GM12878 (cell line): Measurements from ENCODE around the gene MMADHC. TPM values are rescaled to one million over a fixed set of nuclear protein-coding genes. Genes with fewer than 3 reads are reported as not detected.
"Not testable (repeated sequence)": the region's sequence is repeated elsewhere in the genome, so short reads cannot be mapped to it uniquely, and the experiment has no call there.

Source experiments
- ATAC-seq: fragments of 200-7000 bp; cut with Tn5 transposase; 3 replicates; pipeline ENCODE4 v1.9.1; 2020; ENCODE audit warnings: mild to moderate bottlenecking, moderate library complexity
- BruUV-seq: library from RNA; stranded (reverse); fragments of 400-500 nt; replicated peaks from 2 replicates; lab custom pipeline; 2021; lab: Mats Ljungman, UMichigan
- CTCF ChIA-PET: fragments of 300-600 bp; sonication (Branson Sonifier 250); formaldehyde crosslinking; extraction: SDS; loops from one replicate; lab custom pipeline; 2021; ENCODE audit warnings: inconsistent platforms; lab: Yijun Ruan, JAX
- POLR2A ChIA-PET: fragments of 350-600 bp; formaldehyde crosslinking; extraction: SDS; loops from one replicate; lab custom pipeline; 2021; ENCODE audit warnings: inconsistent platforms; lab: Charles Lee
- RAD21 ChIA-PET: fragments of 300-600 bp; sonication (Branson Sonifier 250); formaldehyde crosslinking; loops from one replicate; lab custom pipeline; 2023; ENCODE audit warnings: antibody characterized with exemption; ENCODE audit not compliant: unreplicated experiment; lab: Charles Lee
- SMC1A ChIA-PET: fragments of 300-600 bp; sonication (Branson Sonifier 250); formaldehyde crosslinking; loops from one replicate; lab custom pipeline; 2023; ENCODE audit not compliant: unreplicated experiment, uncharacterized antibody; lab: Charles Lee
- DNase-seq: peaks from one replicate; pipeline ENCODE4 v3.0.0-alpha.2; 2011; ENCODE audit warnings: low read depth, low spot score
- FAIRE-seq: peaks from 3 replicates; lab custom pipeline; 2011; peaks lifted over from hg19 to GRCh38; lab: Jason Lieb, UNC
- H2AFZ ChIP-seq: 2 replicates; pipeline ENCODE4 v1.6.0; 2011; ENCODE audit warnings: low read depth, low read length, control low read depth; ENCODE audit not compliant: control insufficient read depth
- H3K27ac ChIP-seq: 2 replicates; pipeline ENCODE4 v1.5.1; 2011; ENCODE audit warnings: control low read depth; ENCODE audit not compliant: control insufficient read depth, insufficient read depth
- H3K27me3 ChIP-seq, 2 experiments: replicated peaks in 1 of 2; 2 replicates each; pipeline versions ENCODE4 v1.6.0 to v1.6.1; 2011; ENCODE audit warnings: low read length in 1 of 2; ENCODE audit not compliant: control insufficient read depth in 2 of 2, insufficient read depth in 2 of 2
- H3K36me3 ChIP-seq, 2 experiments: 2 replicates each; pipeline ENCODE4 v1.5.1; 2011; ENCODE audit warnings: low read length in 1 of 2; ENCODE audit not compliant: control insufficient read depth in 2 of 2, insufficient read depth in 2 of 2
- H3K4me1 ChIP-seq: 2 replicates; pipeline ENCODE4 v1.6.1; 2011; ENCODE audit warnings: mild to moderate bottlenecking, low read length, moderate library complexity, mixed read lengths; ENCODE audit not compliant: control insufficient read depth, insufficient read depth
- H3K4me2 ChIP-seq: 2 replicates; pipeline ENCODE4 v1.6.0; 2011; ENCODE audit warnings: control low read depth; ENCODE audit not compliant: control insufficient read depth, insufficient read depth
- H3K4me3 ChIP-seq: fragments of 200-600 bp; sonication (generic); 2 replicates; pipeline ENCODE4 v1.5.1; 2016
- H3K79me2 ChIP-seq: 2 replicates; pipeline ENCODE4 v1.6.0; 2011; ENCODE audit warnings: low read length; ENCODE audit not compliant: control insufficient read depth, insufficient read depth
- H3K9ac ChIP-seq: 2 replicates; pipeline ENCODE4 v1.8.0; 2011; ENCODE audit warnings: low read length, control low read depth, mixed read lengths; ENCODE audit not compliant: control insufficient read depth, insufficient read depth
- H3K9me3 ChIP-seq: replicated peaks from 3 replicates; pipeline ENCODE4 v1.5.1; 2011; ENCODE audit warnings: mild to moderate bottlenecking, low read length; ENCODE audit not compliant: control insufficient read depth, insufficient read depth
- H4K20me1 ChIP-seq: 2 replicates; pipeline ENCODE4 v1.6.0; 2011; ENCODE audit not compliant: control insufficient read depth, insufficient read depth
- BMI1 ChIP-seq: fragments of 450-650 bp; IDR thresholded peaks from 2 replicates; pipeline ENCODE4 v1.6.1; 2016; ENCODE audit warnings: mild to moderate bottlenecking, moderate library complexity, borderline replicate concordance
- CBFB ChIP-seq: IDR thresholded peaks from 2 replicates; pipeline ENCODE4 v1.6.1; 2016; ENCODE audit warnings: antibody characterized with exemption, low read depth
- CTCF ChIP-seq, 3 experiments: IDR thresholded peaks in 2 of 3; conservative IDR thresholded peaks in 1 of 3; 2 replicates each; pipeline ENCODE4 v1.5.1; 2011; ENCODE audit warnings: low read depth in 3 of 3, low read length in 3 of 3, mild to moderate bottlenecking in 3 of 3, control low read depth in 2 of 3, moderate library complexity in 2 of 3, inconsistent platforms in 1 of 3, mixed read lengths in 1 of 3; ENCODE audit not compliant: control insufficient read depth in 2 of 3, insufficient read depth in 1 of 3; ENCODE audit errors: extremely low read depth in 1 of 3
- E2F8 ChIP-seq: fragments of 450-650 bp; IDR thresholded peaks from 2 replicates; pipeline ENCODE4 v1.6.1; 2018; ENCODE audit warnings: mild to moderate bottlenecking, low read depth, moderate library complexity; ENCODE audit not compliant: partially characterized antibody
- GABPA ChIP-seq: IDR thresholded peaks from 2 replicates; pipeline ENCODE4 v1.6.1; 2014; ENCODE audit warnings: antibody characterized with exemption, low read depth, mild to moderate bottlenecking, inconsistent platforms
- IRF4 ChIP-seq: IDR thresholded peaks from 2 replicates; pipeline ENCODE4 v1.6.1; 2011; ENCODE audit warnings: low read depth, low read length
- MAX ChIP-seq: IDR thresholded peaks from 2 replicates; pipeline ENCODE4 v1.6.1; 2012; ENCODE audit warnings: low read depth, low read length, improper control_type of control experiment
- PML ChIP-seq: IDR thresholded peaks from 2 replicates; pipeline ENCODE4 v1.6.1; 2012; ENCODE audit warnings: low read length, inconsistent platforms
- RAD51 ChIP-seq: fragments of 450-650 bp; IDR thresholded peaks from 2 replicates; pipeline ENCODE4 v1.6.1; 2016; ENCODE audit warnings: moderate library complexity, mild to moderate bottlenecking, inconsistent platforms
- RFX5 ChIP-seq: IDR thresholded peaks from 2 replicates; pipeline ENCODE4 v1.6.1; 2011; ENCODE audit warnings: low read depth, low read length, improper control_type of control experiment
- SPI1 ChIP-seq: IDR thresholded peaks from 2 replicates; pipeline ENCODE4 v1.6.1; 2011; ENCODE audit warnings: low read depth, mild to moderate bottlenecking, low read length, moderate library complexity, borderline replicate concordance; ENCODE audit not compliant: insufficient read depth
- ZBED1 ChIP-seq: IDR thresholded peaks from 2 replicates; pipeline ENCODE4 v1.6.1; 2016; ENCODE audit warnings: borderline replicate concordance
- ZNF384 ChIP-seq: IDR thresholded peaks from 2 replicates; pipeline ENCODE4 v1.6.1; 2012; ENCODE audit warnings: low read depth, mild to moderate bottlenecking, low read length, improper control_type of control experiment, borderline replicate concordance
- ZZZ3 ChIP-seq: IDR thresholded peaks from 2 replicates; pipeline ENCODE4 v1.6.1; 2011; ENCODE audit warnings: low read depth; ENCODE audit not compliant: control insufficient read depth, insufficient read length
- WGBS: methylation state at CpG from one replicate; pipeline ENCODE4 v1.1.6; 2016; ENCODE audit warnings: low lambda C conversion rate; ENCODE audit not compliant: insufficient replicate concordance, insufficient coverage; ENCODE audit errors: missing lambda C conversion rate; 5-methylcytosine and 5-hydroxymethylcytosine counted together
- in situ Hi-C: fragments of 300-500 bp; cut with MboI; formaldehyde crosslinking; loops from 9 replicates; pipeline ENCODE4 v1.14.3; 2018; ENCODE audit warnings: mixed read lengths
- intact Hi-C: fragments of 100-400 bp; cut with micrococcal nuclease; formaldehyde crosslinking; loops from one replicate; pipeline ENCODE4 v1.14.2; 2022; ENCODE audit not compliant: unreplicated experiment
- polyA plus RNA-seq, 11 experiments: library from polyadenylated mRNA; depleted of rRNA in 4 of 11; unstranded in 6 of 11; stranded (reverse) in 5 of 11; fragments of >200 nt; fragmentation: Nextera tagmentation in 4 of 11; fragmentation: Illumina TruSeq in 1 of 11; extraction: Ambion mirVana in 4 of 11; extraction: Trizol in 1 of 11; gene quantifications; 1 replicate in 1 of 11; 2 replicates in 10 of 11; pipeline versions ENCODE4 v1.2.1 to v1.2.3, GENCODE V29; 2011 to 2016; ENCODE audit warnings: inconsistent platforms in 2 of 11, missing spikeins in 2 of 11, low read depth in 1 of 11
- total RNA-seq, 4 experiments: library from RNA; depleted of rRNA in 3 of 4; stranded (reverse); fragments of >200 nt in 3 of 4; fragmentation: Illumina TruSeq in 1 of 4; extraction: Trizol in 1 of 4; gene quantifications; 2 replicates each; pipeline versions ENCODE4 v1.2.1 to v1.2.3, GENCODE V29; 2013 to 2021

Gene MMADHC
- total and polyA plus RNA-seq, 10 of the 15 experiments (the other 5 are each of a cell fraction or from before 2014, with no cell fraction given): 93.6 to 415 (median 147) TPM

- ATAC-seq: no peak
- ChIA-PET SMC1A (interaction anchor here (0.9 to 1.0 kb wide), 2 partner anchors 20 to 550 kb away, joined by 3 read pairs; no protein-coding TSS in a partner anchor), CTCF (interaction anchor here (1.6 kb wide), 1 partner anchor 550 kb away, joined by 4 read pairs; no protein-coding TSS in a partner anchor), POLR2A (interaction anchor here (0.5 kb wide), 1 partner anchor 970 kb away, joined by 3 read pairs; no protein-coding TSS in a partner anchor), RAD21 (no interaction called here)
- no peaks in the 10 kb centered on the region for H4K20me1 ChIP-seq
- H3K4me1 ChIP-seq: no peaks in the 10 kb centered on the region
- H3K9me3 ChIP-seq: no peaks in the 10 kb centered on the region
- H3K4me3 ChIP-seq: no peak overlapping the region
- H3K27me3 ChIP-seq: no peaks in the 10 kb centered on the region
- no peak overlapping the region for H3K27ac ChIP-seq
- no peaks in the 10 kb centered on the region for H3K79me2 ChIP-seq
- 63% methylated on average over 2 of the region's 2 CpGs for WGBS
- TF ChIP-seq ZBED1: no peak
- TF ChIP-seq RFX5: no peak
- TF ChIP-seq CBFB: no peak
- TF ChIP-seq SPI1: no peak
- no peak for TF ChIP-seq PML
- no peak for TF ChIP-seq GABPA
- TF ChIP-seq BMI1: no peak
- TF ChIP-seq ZZZ3: no peak
- no peak for TF ChIP-seq IRF4
- TF ChIP-seq RAD51: no peak
- TF ChIP-seq CTCF (IDR thresholded peaks at IDR 0.05 in 2 of 3, conservative IDR thresholded peaks at IDR 0.05 in 1 of 3; ENCODE audit: control insufficient read depth in 2 of 3, extremely low read depth in 1 of 3, insufficient read depth in 1 of 3, low read depth in 3 of 3, low read length in 3 of 3): no peak
- TF ChIP-seq E2F8: no peak
- TF ChIP-seq ZNF384: no peak
- TF ChIP-seq MAX: no peak
- FAIRE-seq: no peak
- no peak overlapping the region for H3K9ac ChIP-seq
- H3K36me3 ChIP-seq: peaks cover 0 to 24% of the 10 kb centered on the region in 2 experiments; a peak in 2 of 4 replicates
- no TSS peak for BruUV-seq
- DNase-seq: no peak
- no peak overlapping the region for H3K4me2 ChIP-seq
- H2AFZ ChIP-seq: no peak overlapping the region
- in situ Hi-C loops: loop anchor here (25.0 kb wide), 1 partner anchor 1604 kb away; no protein-coding TSS in a partner anchor
- intact Hi-C loops: no loop called here
Observed at GRCh38 chr2:149566652-149567051, 20.9 kb downstream of the MMADHC start.

- H2AFZ ChIP-seq, H3K27me3 ChIP-seq, H3K27ac ChIP-seq, FAIRE-seq, POLR2A ChIA-PET, ATAC-seq, BruUV-seq, H3K79me2 ChIP-seq, H3K9ac ChIP-seq, H3K9me3 ChIP-seq, H3K4me2 ChIP-seq, H3K4me3 ChIP-seq, RAD21 ChIA-PET, H4K20me1 ChIP-seq, DNase-seq, intact Hi-C loops, H3K4me1 ChIP-seq: not testable (repeated sequence)
- WGBS: 100% methylated on average over 9 of the region's 9 CpGs
- ChIA-PET CTCF (interaction anchor here (0.8 kb wide), 1 partner anchor 547 kb away, joined by 4 read pairs; no protein-coding TSS in a partner anchor), SMC1A (interaction anchor here (0.9 to 1.0 kb wide), 3 partner anchors 13 to 548 kb away, joined by 3 to 4 read pairs (median 3); no protein-coding TSS in a partner anchor)
- in situ Hi-C loops: loop anchor here (25.0 kb wide), 1 partner anchor 1603 kb away; no protein-coding TSS in a partner anchor
- H3K36me3 ChIP-seq: peaks cover 0 to 19% of the 10 kb centered on the region in 2 experiments; a peak in 2 of 4 replicates
Observed at GRCh38 chr2:149565625-149566024, 21.9 kb downstream of the MMADHC start.
